Esophagus squamous epithelium (tissue), 5 donors: ENCODE data around the gene PHLDB2. TPM values are rescaled to one million over a fixed set of nuclear protein-coding genes. Genes with fewer than 3 reads are reported as not detected.

Experiments used
- DNase-seq: peaks from one replicate; lab custom pipeline; 2025; lab: John Stamatoyannopoulos, UW
- H3K27ac ChIP-seq, 4 donors: fragments of 200-600 bp; sonication (generic); one replicate each; pipeline ENCODE4 v1.5.1; 2016 to 2019; ENCODE audit warnings: mild to moderate bottlenecking in 1 of 4
- H3K27me3 ChIP-seq, 4 donors: fragments of 200-600 bp; sonication (generic); 1 replicate in 3 of 4; 2 replicates in 1 of 4; pipeline versions ENCODE4 v1.5.1 to v1.6.0; 2017 to 2021; ENCODE audit warnings: antibody characterized with exemption in 1 of 4
- H3K36me3 ChIP-seq, 3 donors: fragments of 200-600 bp; sonication (generic); one replicate each; pipeline ENCODE4 v1.5.1; 2016 to 2019
- H3K4me1 ChIP-seq, 3 donors: fragments of 200-600 bp; sonication (generic); one replicate each; pipeline ENCODE4 v1.5.1; 2017 to 2019
- H3K4me3 ChIP-seq, 4 donors: fragments of 200-600 bp; sonication (generic); 1 replicate in 3 of 4; 2 replicates in 1 of 4; pipeline ENCODE4 v1.5.1; 2016 to 2019; ENCODE audit warnings: mild to moderate bottlenecking in 2 of 4, moderate library complexity in 1 of 4
- H3K9me3 ChIP-seq, 3 donors: fragments of 200-600 bp; sonication (generic); one replicate each; pipeline ENCODE4 v1.5.1; 2016 to 2019
- CTCF ChIP-seq, 6 experiments: fragments of 450-650 bp in 4 of 6; fragments of 200-600 bp in 2 of 6; sonication (generic) in 2 of 6; IDR thresholded peaks; one replicate each; pipeline ENCODE4 v1.5.1; 2016 to 2019; ENCODE audit warnings: antibody characterized with exemption in 6 of 6, mild to moderate bottlenecking in 4 of 6, moderate library complexity in 4 of 6
- POLR2A ChIP-seq, 4 donors: fragments of 450-650 bp; IDR thresholded peaks; one replicate each; pipeline ENCODE4 v1.6.1; 2017; ENCODE audit warnings: antibody characterized with exemption in 4 of 4, mild to moderate bottlenecking in 4 of 4, moderate library complexity in 3 of 4
- WGBS, 2 donors: methylation state at CpG; one replicate each; pipeline ENCODE4 v1.1.5; 2018; 5-methylcytosine and 5-hydroxymethylcytosine counted together
- intact Hi-C: fragments of 100-400 bp; cut with DNase I; formaldehyde crosslinking; loops from one replicate; pipeline ENCODE4 v1.15.0; 2022
- total RNA-seq, 4 donors: library from RNA; depleted of rRNA; stranded (reverse); fragments of >200 nt; gene quantifications; one replicate each; pipeline ENCODE4 v1.1.0, GENCODE V29; 2016
- donor health status: DM: yes; HTN: yes; CAD: no.

The PHLDB2 gene
- total RNA-seq, 4 donors from 2014 or later = 5.6 to 37.8 (median 19.2) TPM

GRCh38 chr3:111984636-111985298, 125.7 kb downstream of the PHLDB2 start:
- TF ChIP-seq CTCF (IDR thresholded peaks at IDR 0.05) = no peak
- no peak for TF ChIP-seq POLR2A (IDR thresholded peaks at IDR 0.05)
- H3K9me3 ChIP-seq = no peaks in the 10 kb centered on the region
- H3K4me1 ChIP-seq = peaks cover 0 to 33% (median 10%) of the 10 kb centered on the region in 3 donors
- no peak overlapping the region for H3K4me3 ChIP-seq
- intact Hi-C loops = no loop called here
- no peak for DNase-seq
- H3K27ac ChIP-seq = no peak overlapping the region
- WGBS, 2 donors = 44 to 51% methylated on average over 2 of the region's 2 CpGs
- peaks cover 0 to 27% (median 0%) of the 10 kb centered on the region in 3 donors for H3K36me3 ChIP-seq
- H3K27me3 ChIP-seq = no peaks in the 10 kb centered on the region

- Histone ChIP-seq H3K9me3 (no peaks in the 10 kb centered on the region), H3K36me3 (peaks cover 0 to 37% (median 6%) of the 10 kb centered on the region in 3 donors), H3K4me1 (peaks cover 0 to 13% (median 0%) of the 10 kb centered on the region in 3 donors), H3K27me3 (no peaks in the 10 kb centered on the region), H3K27ac (no peak overlapping the region), H3K4me3 (no peak overlapping the region)
- intact Hi-C loops = no loop called here
- 76 to 87% methylated on average over 3 of the region's 3 CpGs for WGBS, 2 donors
- TF ChIP-seq POLR2A (IDR thresholded peaks at IDR 0.05) (no peak), CTCF (IDR thresholded peaks at IDR 0.05) (no peak)
- DNase-seq = no peak
Observed at GRCh38 chr3:111986800-111987199, 127.7 kb downstream of the PHLDB2 start.

- Histone ChIP-seq H3K4me3 (no peak overlapping the region), H3K36me3 (peaks cover 0 to 52% (median 6%) of the 10 kb centered on the region in 3 donors), H3K27ac (no peak overlapping the region), H3K27me3 (no peaks in the 10 kb centered on the region), H3K9me3 (no peaks in the 10 kb centered on the region), H3K4me1 (no peaks in the 10 kb centered on the region)
- intact Hi-C loops = no loop called here
- TF ChIP-seq POLR2A (IDR thresholded peaks at IDR 0.05) (no peak), CTCF (IDR thresholded peaks at IDR 0.05) (peak in 5 of 6 experiments; percentile 48 to 72 (median 56))
- 56 to 69% methylated on average over 3 of the region's 3 CpGs for WGBS, 2 donors
- DNase-seq = no peak
Observed at GRCh38 chr3:111989061-111989678, 130.1 kb downstream of the PHLDB2 start.

GRCh38 chr3:111993038-111993437, 134.0 kb downstream of the PHLDB2 start:
- intact Hi-C loops = no loop called here

More at GRCh38 chr3:111993038-111993437, 134.0 kb downstream of the PHLDB2 start:
- H3K4me3 ChIP-seq = no peak overlapping the region
- WGBS, 2 donors = 54 to 84% methylated on average over 2 of the region's 2 CpGs
- H3K27ac ChIP-seq = no peak overlapping the region
- no peak for TF ChIP-seq CTCF (IDR thresholded peaks at IDR 0.05)
- TF ChIP-seq POLR2A (IDR thresholded peaks at IDR 0.05) = no peak
- peaks cover 0 to 33% (median 6%) of the 10 kb centered on the region in 3 donors for H3K36me3 ChIP-seq
- peaks cover 0 to 1% (median 0%) of the 10 kb centered on the region in 4 donors for H3K27me3 ChIP-seq
- DNase-seq = no peak
- H3K4me1 ChIP-seq = no peaks in the 10 kb centered on the region
- H3K9me3 ChIP-seq = no peaks in the 10 kb centered on the region
